DOHH2 (cell line): ENCODE measurements around the gene FAM83F.

Source experiments
- H3F3A ChIP-seq: fragments of 200-600 bp; sonication (generic), shearing (Covaris generic); 2 replicates; pipeline ENCODE4 v1.6.0; 2016; ENCODE audit warnings: antibody characterized with exemption, mild to moderate bottlenecking; ENCODE audit not compliant: control insufficient read depth, insufficient read depth
- H3K27ac ChIP-seq: fragments of 200-600 bp; sonication (generic); 2 replicates; pipeline ENCODE4 v1.5.1; 2014; ENCODE audit warnings: low read depth, mild to moderate bottlenecking, low read length, moderate library complexity
- H3K27me3 ChIP-seq: fragments of 200-600 bp; sonication (generic); 2 replicates; pipeline ENCODE4 v1.6.1; 2014; ENCODE audit warnings: mild to moderate bottlenecking, low read length, mixed read lengths; ENCODE audit not compliant: control insufficient read depth
- H3K36me3 ChIP-seq: fragments of 200-600 bp; sonication (generic); 2 replicates; pipeline ENCODE4 v1.6.1; 2014; ENCODE audit warnings: mild to moderate bottlenecking, low read length, moderate library complexity, mixed read lengths; ENCODE audit not compliant: control insufficient read depth
- H3K4me1 ChIP-seq: fragments of 200-600 bp; sonication (generic); 2 replicates; pipeline ENCODE4 v1.6.1; 2014; ENCODE audit warnings: mild to moderate bottlenecking, low read length, mixed read lengths; ENCODE audit not compliant: control insufficient read depth
- H3K4me2 ChIP-seq: fragments of 200-600 bp; sonication (generic); 2 replicates; pipeline ENCODE4 v1.6.0; 2014; ENCODE audit warnings: mild to moderate bottlenecking, low read length, moderate library complexity
- H3K4me3 ChIP-seq: fragments of 200-600 bp; sonication (generic); 2 replicates; pipeline ENCODE4 v1.5.1; 2014; ENCODE audit warnings: mild to moderate bottlenecking, low read length, mixed read lengths
- H3K79me2 ChIP-seq: fragments of 200-600 bp; sonication (generic); 2 replicates; pipeline ENCODE4 v1.6.1; 2014; ENCODE audit warnings: mild to moderate bottlenecking, low read length, mixed read lengths; ENCODE audit not compliant: control insufficient read depth
- H3K9me2 ChIP-seq: fragments of 200-600 bp; sonication (generic); replicated peaks from 2 replicates; pipeline ENCODE4 v1.6.1; 2014; ENCODE audit warnings: mild to moderate bottlenecking, low read length, mixed read lengths; ENCODE audit not compliant: control insufficient read depth
- H3K9me3 ChIP-seq: fragments of 200-600 bp; sonication (generic); 2 replicates; pipeline ENCODE4 v1.6.1; 2014; ENCODE audit warnings: antibody characterized with exemption, low read length, mixed read lengths; ENCODE audit not compliant: control insufficient read depth, insufficient read depth
- H4K20me1 ChIP-seq: fragments of 200-600 bp; sonication (generic); 2 replicates; pipeline ENCODE4 v1.6.0; 2014; ENCODE audit warnings: low read depth, mild to moderate bottlenecking, antibody characterized with exemption, low read length, moderate library complexity; ENCODE audit not compliant: control insufficient read depth, insufficient read depth
- EZH2phosphoT487 ChIP-seq: fragments of 200-600 bp; sonication (generic); IDR thresholded peaks from 2 replicates; pipeline ENCODE4 v1.6.1; 2017; ENCODE audit warnings: borderline replicate concordance, mild to moderate bottlenecking, antibody characterized with exemption, low read length, moderate library complexity, mixed read lengths
- TF ChIP-seq, protein P1 (sequence below): fragments of 200-600 bp; sonication (generic); IDR thresholded peaks from one replicate; pipeline ENCODE4 v1.5.1; 2014; ENCODE audit warnings: antibody characterized with exemption, mild to moderate bottlenecking, low read depth, low read length; ENCODE audit not compliant: poor library complexity, severe bottlenecking

FAM83F gene

DNA sequence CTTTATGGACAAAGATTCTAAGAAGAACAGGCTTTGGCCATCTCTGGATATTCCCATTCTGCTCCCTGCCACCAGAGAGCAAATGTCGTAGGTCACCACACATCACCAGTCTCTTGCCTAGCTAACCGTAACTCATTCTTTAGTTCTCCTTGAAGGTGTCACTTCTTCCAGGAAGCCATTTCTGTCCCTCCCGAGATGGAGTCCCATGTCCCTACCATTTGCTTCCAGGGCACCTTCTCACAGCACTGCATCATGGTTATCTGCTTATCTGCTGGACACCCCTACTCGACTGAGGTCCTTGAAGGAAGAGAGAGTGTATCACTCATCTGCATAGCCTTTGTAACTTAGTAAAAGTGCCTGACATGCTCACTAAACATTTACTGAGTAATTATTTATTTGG is 47.6 kb downstream of the FAM83F start:
- H3K4me2 ChIP-seq = no peak overlapping the region
- TF ChIP-seq, protein P1, sequence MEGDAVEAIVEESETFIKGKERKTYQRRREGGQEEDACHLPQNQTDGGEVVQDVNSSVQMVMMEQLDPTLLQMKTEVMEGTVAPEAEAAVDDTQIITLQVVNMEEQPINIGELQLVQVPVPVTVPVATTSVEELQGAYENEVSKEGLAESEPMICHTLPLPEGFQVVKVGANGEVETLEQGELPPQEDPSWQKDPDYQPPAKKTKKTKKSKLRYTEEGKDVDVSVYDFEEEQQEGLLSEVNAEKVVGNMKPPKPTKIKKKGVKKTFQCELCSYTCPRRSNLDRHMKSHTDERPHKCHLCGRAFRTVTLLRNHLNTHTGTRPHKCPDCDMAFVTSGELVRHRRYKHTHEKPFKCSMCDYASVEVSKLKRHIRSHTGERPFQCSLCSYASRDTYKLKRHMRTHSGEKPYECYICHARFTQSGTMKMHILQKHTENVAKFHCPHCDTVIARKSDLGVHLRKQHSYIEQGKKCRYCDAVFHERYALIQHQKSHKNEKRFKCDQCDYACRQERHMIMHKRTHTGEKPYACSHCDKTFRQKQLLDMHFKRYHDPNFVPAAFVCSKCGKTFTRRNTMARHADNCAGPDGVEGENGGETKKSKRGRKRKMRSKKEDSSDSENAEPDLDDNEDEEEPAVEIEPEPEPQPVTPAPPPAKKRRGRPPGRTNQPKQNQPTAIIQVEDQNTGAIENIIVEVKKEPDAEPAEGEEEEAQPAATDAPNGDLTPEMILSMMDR = no peak
- TF ChIP-seq EZH2phosphoT487 = no peak
- H4K20me1 ChIP-seq = no peaks in the 10 kb centered on the region

DNA sequence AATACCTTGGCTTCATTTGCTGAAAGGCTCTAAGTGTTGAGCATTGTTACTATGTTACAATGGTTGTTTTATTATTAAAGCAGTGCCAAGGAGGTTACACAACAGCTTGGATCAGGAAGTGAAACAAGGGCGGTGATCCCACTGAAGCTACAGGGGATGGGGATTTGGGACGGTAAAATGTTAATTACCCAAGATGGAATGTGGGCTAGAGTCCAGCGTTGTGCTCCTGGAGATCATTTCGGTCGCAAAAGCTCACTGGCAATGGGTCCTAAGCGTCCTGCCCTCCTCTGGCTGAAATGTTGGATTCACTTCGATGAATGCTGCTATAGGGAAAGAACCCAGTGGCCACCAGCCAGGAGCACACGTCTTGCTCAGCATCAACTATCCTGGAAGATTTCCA is 48.3 kb downstream of the FAM83F start:
- Histone ChIP-seq H3K36me3 (no peaks in the 10 kb centered on the region; the same call in 1 of the 2 replicates), H3K9me2 (no peaks in the 10 kb centered on the region), H3K27me3 (peaks cover 19% of the 10 kb centered on the region; the same call in 1 of the 2 replicates), H3F3A (peaks cover 14% of the 10 kb centered on the region), H3K9me3 (no peaks in the 10 kb centered on the region), H3K4me2 (peak overlapping the region; percentile 78; the same call in 1 of the 2 replicates), H4K20me1 (no peaks in the 10 kb centered on the region), H3K79me2 (peaks cover 28% of the 10 kb centered on the region), H3K4me3 (peak overlapping the region; percentile 81), H3K4me1 (peaks cover 27% of the 10 kb centered on the region), H3K27ac (no peak overlapping the region)
- no peak for TF ChIP-seq EZH2phosphoT487
- TF ChIP-seq, protein P1 = no peak

More for the DNA sequence above, 47.6 kb downstream of the FAM83F start:
- Histone ChIP-seq H3K9me3 (no peaks in the 10 kb centered on the region), H3K27ac (no peak overlapping the region), H3K4me1 (peaks cover 21% of the 10 kb centered on the region), H3K4me3 (no peak overlapping the region), H3K9me2 (no peaks in the 10 kb centered on the region), H3K36me3 (no peaks in the 10 kb centered on the region; the same call in 1 of the 2 replicates), H3F3A (peaks cover 8% of the 10 kb centered on the region), H3K79me2 (peaks cover 21% of the 10 kb centered on the region), H3K27me3 (peaks cover 27% of the 10 kb centered on the region; the same call in 1 of the 2 replicates)

DNA sequence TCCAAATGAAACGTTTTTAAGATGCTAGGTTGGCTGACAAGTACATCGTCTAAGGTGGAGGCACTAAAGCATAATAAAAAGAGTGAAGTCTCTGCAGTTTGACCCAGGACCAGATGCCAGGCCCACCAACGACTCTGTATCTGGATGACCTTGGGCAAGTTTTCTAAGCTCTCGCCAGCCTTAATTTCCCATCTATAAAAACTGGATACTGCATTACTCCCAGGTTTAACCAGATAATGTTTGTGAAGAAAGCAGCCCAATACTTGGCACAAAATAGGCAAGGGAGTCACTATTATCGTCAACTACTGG is 49.0 kb downstream of the FAM83F start:
- H3K4me1 ChIP-seq = peaks cover 34% of the 10 kb centered on the region
- peak overlapping the region; percentile 59 for H3K27ac ChIP-seq

More for the DNA sequence above, 49.0 kb downstream of the FAM83F start:
- Histone ChIP-seq H3F3A (peaks cover 14% of the 10 kb centered on the region), H3K79me2 (peaks cover 35% of the 10 kb centered on the region), H3K27me3 (peaks cover 16% of the 10 kb centered on the region; the same call in 1 of the 2 replicates), H3K4me2 (peak overlapping the region; percentile 78), H3K9me3 (no peaks in the 10 kb centered on the region), H4K20me1 (no peaks in the 10 kb centered on the region), H3K36me3 (no peaks in the 10 kb centered on the region; the same call in 1 of the 2 replicates), H3K9me2 (no peaks in the 10 kb centered on the region), H3K4me3 (peak overlapping the region; percentile 81)
- no peak for TF ChIP-seq EZH2phosphoT487
- TF ChIP-seq, protein P1 = no peak
